ENCODE results near the gene PRTFDC1.

DNA sequence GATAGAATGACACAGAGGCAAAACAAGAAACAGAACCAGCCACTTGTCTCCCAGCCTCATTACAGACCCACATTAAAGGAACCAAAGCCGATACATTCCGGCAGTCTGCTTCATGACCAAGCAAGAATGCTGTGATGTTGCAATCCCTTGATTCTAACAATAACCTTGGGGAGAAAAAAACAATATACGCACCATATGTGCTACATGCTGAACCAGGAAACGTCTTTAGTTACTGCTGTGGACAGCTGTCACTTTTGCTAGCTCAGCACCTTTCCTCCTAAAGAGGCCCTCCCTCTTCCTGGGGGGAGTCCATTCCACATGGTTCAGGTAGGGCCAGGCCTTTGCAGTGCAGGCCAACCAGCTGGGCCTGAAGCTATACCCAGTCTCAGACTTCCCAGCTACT, 79.1 kb downstream of the PRTFDC1 start:
- TF ChIP-seq, protein P1, sequence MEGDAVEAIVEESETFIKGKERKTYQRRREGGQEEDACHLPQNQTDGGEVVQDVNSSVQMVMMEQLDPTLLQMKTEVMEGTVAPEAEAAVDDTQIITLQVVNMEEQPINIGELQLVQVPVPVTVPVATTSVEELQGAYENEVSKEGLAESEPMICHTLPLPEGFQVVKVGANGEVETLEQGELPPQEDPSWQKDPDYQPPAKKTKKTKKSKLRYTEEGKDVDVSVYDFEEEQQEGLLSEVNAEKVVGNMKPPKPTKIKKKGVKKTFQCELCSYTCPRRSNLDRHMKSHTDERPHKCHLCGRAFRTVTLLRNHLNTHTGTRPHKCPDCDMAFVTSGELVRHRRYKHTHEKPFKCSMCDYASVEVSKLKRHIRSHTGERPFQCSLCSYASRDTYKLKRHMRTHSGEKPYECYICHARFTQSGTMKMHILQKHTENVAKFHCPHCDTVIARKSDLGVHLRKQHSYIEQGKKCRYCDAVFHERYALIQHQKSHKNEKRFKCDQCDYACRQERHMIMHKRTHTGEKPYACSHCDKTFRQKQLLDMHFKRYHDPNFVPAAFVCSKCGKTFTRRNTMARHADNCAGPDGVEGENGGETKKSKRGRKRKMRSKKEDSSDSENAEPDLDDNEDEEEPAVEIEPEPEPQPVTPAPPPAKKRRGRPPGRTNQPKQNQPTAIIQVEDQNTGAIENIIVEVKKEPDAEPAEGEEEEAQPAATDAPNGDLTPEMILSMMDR (conservative IDR thresholded peaks at IDR 0.05 in 1 of 2, IDR thresholded peaks at IDR 0.05 in 1 of 2; ENCODE audit: low read depth in 1 of 2, low read length in 2 of 2), result no peak
- no peak for TF ChIP-seq EZH2 (IDR thresholded peaks at IDR 0.05; ENCODE audit: low read length, missing control alignments)
